Esophagus squamous epithelium (tissue), 4 donors: ENCODE results near the gene TBXAS1.

ENCODE experiments used
- POLR2A ChIP-seq, 4 donors: fragments of 450-650 bp; IDR thresholded peaks; one replicate each; pipeline ENCODE4 v1.6.1; 2017; ENCODE audit warnings: antibody characterized with exemption in 4 of 4, mild to moderate bottlenecking in 4 of 4, moderate library complexity in 3 of 4
- TF ChIP-seq, protein P1 (sequence below), 6 experiments: fragments of 450-650 bp in 4 of 6; fragments of 200-600 bp in 2 of 6; sonication (generic) in 2 of 6; IDR thresholded peaks; one replicate each; pipeline ENCODE4 v1.5.1; 2016 to 2019; ENCODE audit warnings: antibody characterized with exemption in 6 of 6, mild to moderate bottlenecking in 4 of 6, moderate library complexity in 4 of 6

GRCh38 chr7:139807009-139807408, 22.1 kb upstream of the TBXAS1 start:
- TF ChIP-seq, protein P1, sequence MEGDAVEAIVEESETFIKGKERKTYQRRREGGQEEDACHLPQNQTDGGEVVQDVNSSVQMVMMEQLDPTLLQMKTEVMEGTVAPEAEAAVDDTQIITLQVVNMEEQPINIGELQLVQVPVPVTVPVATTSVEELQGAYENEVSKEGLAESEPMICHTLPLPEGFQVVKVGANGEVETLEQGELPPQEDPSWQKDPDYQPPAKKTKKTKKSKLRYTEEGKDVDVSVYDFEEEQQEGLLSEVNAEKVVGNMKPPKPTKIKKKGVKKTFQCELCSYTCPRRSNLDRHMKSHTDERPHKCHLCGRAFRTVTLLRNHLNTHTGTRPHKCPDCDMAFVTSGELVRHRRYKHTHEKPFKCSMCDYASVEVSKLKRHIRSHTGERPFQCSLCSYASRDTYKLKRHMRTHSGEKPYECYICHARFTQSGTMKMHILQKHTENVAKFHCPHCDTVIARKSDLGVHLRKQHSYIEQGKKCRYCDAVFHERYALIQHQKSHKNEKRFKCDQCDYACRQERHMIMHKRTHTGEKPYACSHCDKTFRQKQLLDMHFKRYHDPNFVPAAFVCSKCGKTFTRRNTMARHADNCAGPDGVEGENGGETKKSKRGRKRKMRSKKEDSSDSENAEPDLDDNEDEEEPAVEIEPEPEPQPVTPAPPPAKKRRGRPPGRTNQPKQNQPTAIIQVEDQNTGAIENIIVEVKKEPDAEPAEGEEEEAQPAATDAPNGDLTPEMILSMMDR (IDR thresholded peaks at IDR 0.05) = no peak
- no peak for TF ChIP-seq POLR2A (IDR thresholded peaks at IDR 0.05)
